ENCODE results near the gene SMR3B. TPM values are rescaled to one million over a fixed set of nuclear protein-coding genes. Genes with fewer than 3 reads are reported as not detected.

Gene SMR3B
- total RNA-seq, 3 donors from 2014 or later (not counting 1 experiment from before 2014, with no cell fraction given), result not detected

DNA sequence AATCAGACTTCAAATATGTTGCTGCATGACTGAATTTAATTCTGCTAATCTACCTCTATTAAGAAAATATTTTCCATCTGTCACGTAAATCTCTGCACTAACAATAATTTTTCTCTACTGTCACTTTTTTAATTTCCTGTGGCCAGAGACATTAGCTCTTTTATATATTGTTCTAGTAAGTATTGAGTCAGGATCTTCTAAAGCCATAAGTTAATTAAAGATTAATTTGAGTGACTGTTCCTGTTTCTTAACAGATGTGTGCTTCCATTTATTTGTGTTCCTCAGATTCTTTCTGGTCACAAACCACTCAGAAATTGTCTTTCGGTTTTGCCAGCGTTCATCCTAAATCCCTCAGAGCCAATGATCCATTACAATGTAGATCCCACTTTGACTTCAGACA lies 2.4 kb upstream of the SMR3B start:
- Mint-ChIP-seq H3K9me3 (peaks cover 0 to 2% of the 10 kb centered on the region in 2 donors), H3K27me3 (ENCODE audit: low read depth in 2 of 2) (no peaks in the 10 kb centered on the region), H3K36me3 (no peaks in the 10 kb centered on the region), H3K4me3 (no peak overlapping the region), H3K27ac (no peak overlapping the region), H3K4me1 (no peaks in the 10 kb centered on the region)
- Histone ChIP-seq H3K27me3 (ENCODE audit: control insufficient read depth, insufficient read depth, low read length) (no peaks in the 10 kb centered on the region), H3K27ac (ENCODE audit: low read length) (no peak overlapping the region), H3K4me3 (ENCODE audit: low read length) (no peak overlapping the region), H3K9me3 (ENCODE audit: control insufficient read depth, insufficient read depth, low read length) (no peaks in the 10 kb centered on the region), H3K36me3 (ENCODE audit: control insufficient read depth, insufficient read depth, low read length) (no peaks in the 10 kb centered on the region), H3K4me1 (ENCODE audit: control insufficient read depth, insufficient read depth, low read length) (no peaks in the 10 kb centered on the region)
- ATAC-seq, result no peak
- TF ChIP-seq, protein P1, sequence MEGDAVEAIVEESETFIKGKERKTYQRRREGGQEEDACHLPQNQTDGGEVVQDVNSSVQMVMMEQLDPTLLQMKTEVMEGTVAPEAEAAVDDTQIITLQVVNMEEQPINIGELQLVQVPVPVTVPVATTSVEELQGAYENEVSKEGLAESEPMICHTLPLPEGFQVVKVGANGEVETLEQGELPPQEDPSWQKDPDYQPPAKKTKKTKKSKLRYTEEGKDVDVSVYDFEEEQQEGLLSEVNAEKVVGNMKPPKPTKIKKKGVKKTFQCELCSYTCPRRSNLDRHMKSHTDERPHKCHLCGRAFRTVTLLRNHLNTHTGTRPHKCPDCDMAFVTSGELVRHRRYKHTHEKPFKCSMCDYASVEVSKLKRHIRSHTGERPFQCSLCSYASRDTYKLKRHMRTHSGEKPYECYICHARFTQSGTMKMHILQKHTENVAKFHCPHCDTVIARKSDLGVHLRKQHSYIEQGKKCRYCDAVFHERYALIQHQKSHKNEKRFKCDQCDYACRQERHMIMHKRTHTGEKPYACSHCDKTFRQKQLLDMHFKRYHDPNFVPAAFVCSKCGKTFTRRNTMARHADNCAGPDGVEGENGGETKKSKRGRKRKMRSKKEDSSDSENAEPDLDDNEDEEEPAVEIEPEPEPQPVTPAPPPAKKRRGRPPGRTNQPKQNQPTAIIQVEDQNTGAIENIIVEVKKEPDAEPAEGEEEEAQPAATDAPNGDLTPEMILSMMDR (IDR thresholded peaks at IDR 0.05), result no peak
- WGBS (ENCODE audit: insufficient coverage), result 88% methylated on average over 2 of the region's 3 CpGs
- DNase-seq, result no peak
- intact Hi-C loops (cut with micrococcal nuclease), result no loop called here

GRCh38 chr4:70392057-70392776 lies 9.3 kb downstream of the SMR3B start:
- no peaks in the 10 kb centered on the region for H3K27me3 Mint-ChIP-seq (ENCODE audit: low read depth in 2 of 2)
- no peaks in the 10 kb centered on the region for H3K36me3 Mint-ChIP-seq
- no peaks in the 10 kb centered on the region for H3K36me3 ChIP-seq (ENCODE audit: control insufficient read depth, insufficient read depth, low read length)
- H3K4me1 Mint-ChIP-seq, result no peaks in the 10 kb centered on the region
- WGBS (ENCODE audit: insufficient coverage), result no CpG with 5 or more reads among the region's 2 CpGs
- H3K9me3 ChIP-seq (ENCODE audit: control insufficient read depth, insufficient read depth, low read length), result no peaks in the 10 kb centered on the region
- peaks cover 4 to 6% of the 10 kb centered on the region in 2 donors for H3K9me3 Mint-ChIP-seq
- H3K4me3 ChIP-seq (ENCODE audit: low read length), result no peak overlapping the region
- no peaks in the 10 kb centered on the region for H3K4me1 ChIP-seq (ENCODE audit: control insufficient read depth, insufficient read depth, low read length)
- H3K27me3 ChIP-seq (ENCODE audit: control insufficient read depth, insufficient read depth, low read length), result no peaks in the 10 kb centered on the region
- H3K27ac ChIP-seq (ENCODE audit: low read length), result no peak overlapping the region
- H3K27ac Mint-ChIP-seq, result no peak overlapping the region
- TF ChIP-seq, protein P1 (IDR thresholded peaks at IDR 0.05), result no peak
- intact Hi-C loops (cut with micrococcal nuclease), result no loop called here
- no peak overlapping the region for H3K4me3 Mint-ChIP-seq
- no peak for ATAC-seq
- no peak for DNase-seq

GRCh38 chr4:70397580-70397979 lies 14.6 kb downstream of the SMR3B start, which contains the start of gene OPRPN:
TSS of gene OPRPN (plus strand) at chr4:70397940. CDS start at chr4:70399286, 1,346 bp downstream.
- H3K9me3 ChIP-seq (ENCODE audit: control insufficient read depth, insufficient read depth, low read length), result no peaks in the 10 kb centered on the region
- Mint-ChIP-seq H3K27ac (no peak within 1 kb of the TSS), H3K9me3 (no peaks in the 10 kb centered on the region), H3K36me3 (no peaks in the 10 kb centered on the region), H3K4me1 (no peaks in the 10 kb centered on the region), H3K27me3 (ENCODE audit: low read depth in 2 of 2) (no peaks in the 10 kb centered on the region), H3K4me3 (no peak within 1 kb of the TSS)
- H3K4me1 ChIP-seq (ENCODE audit: control insufficient read depth, insufficient read depth, low read length), result no peaks in the 10 kb centered on the region
- H3K27ac ChIP-seq (ENCODE audit: low read length), result no peak within 1 kb of the TSS
- ATAC-seq (no peak), DNase-seq (no peak)
- TF ChIP-seq, protein P1 (IDR thresholded peaks at IDR 0.05), result no peak
- H3K27me3 ChIP-seq (ENCODE audit: control insufficient read depth, insufficient read depth, low read length), result no peaks in the 10 kb centered on the region
- no peaks in the 10 kb centered on the region for H3K36me3 ChIP-seq (ENCODE audit: control insufficient read depth, insufficient read depth, low read length)
- no peak within 1 kb of the TSS for H3K4me3 ChIP-seq (ENCODE audit: low read length)
- intact Hi-C loops (cut with micrococcal nuclease), result no loop called here

GRCh38 chr4:70399319-70399718 lies 16.4 kb downstream of the SMR3B start:
- H3K27me3 ChIP-seq (ENCODE audit: control insufficient read depth, insufficient read depth, low read length), result no peaks in the 10 kb centered on the region
- H3K9me3 ChIP-seq (ENCODE audit: control insufficient read depth, insufficient read depth, low read length), result no peaks in the 10 kb centered on the region
- H3K4me1 Mint-ChIP-seq, result no peaks in the 10 kb centered on the region
- H3K4me1 ChIP-seq (ENCODE audit: control insufficient read depth, insufficient read depth, low read length), result no peaks in the 10 kb centered on the region
- intact Hi-C loops (cut with micrococcal nuclease), result no loop called here
- no CpG with 5 or more reads among the region's 1 CpG for WGBS (ENCODE audit: insufficient coverage)
- no peak for ATAC-seq
- no peak overlapping the region for H3K4me3 ChIP-seq (ENCODE audit: low read length)
- H3K9me3 Mint-ChIP-seq, result peaks cover 2 to 5% of the 10 kb centered on the region in 2 donors
- H3K27me3 Mint-ChIP-seq (ENCODE audit: low read depth in 2 of 2), result no peaks in the 10 kb centered on the region
- H3K36me3 ChIP-seq (ENCODE audit: control insufficient read depth, insufficient read depth, low read length), result no peaks in the 10 kb centered on the region
- no peak for DNase-seq
- no peaks in the 10 kb centered on the region for H3K36me3 Mint-ChIP-seq
- H3K27ac ChIP-seq (ENCODE audit: low read length), result no peak overlapping the region
- H3K27ac Mint-ChIP-seq, result no peak overlapping the region
- TF ChIP-seq, protein P1 (IDR thresholded peaks at IDR 0.05), result no peak
- no peak overlapping the region for H3K4me3 Mint-ChIP-seq

All from natural killer cell (primary cell).